Psoas muscle (tissue), 8 donors: ENCODE data around the gene PSPC1. TPM values are rescaled to one million over a fixed set of nuclear protein-coding genes. Genes with fewer than 3 reads are reported as not detected.

Experiments
- ATAC-seq, 4 donors: fragments of 200-7000 bp; cut with Tn5 transposase; one replicate each; pipeline ENCODE4 v1.9.1; 2020; ENCODE audit warnings: moderate library complexity in 3 of 4, mild to moderate bottlenecking in 2 of 4
- DNase-seq, 2 donors: peaks; one replicate each; pipeline ENCODE4 v3.0.0-alpha.2; 2020
- H3K27ac ChIP-seq: fragments of 200-600 bp; one replicate; pipeline ENCODE4 v1.8.0; 2022
- H3K27me3 ChIP-seq, 3 donors: fragments of 200-600 bp in 1 of 3; one replicate each; pipeline versions ENCODE4 v1.6.1 to v1.8.0; 2013 to 2022; ENCODE audit warnings: low read length in 2 of 3, mild to moderate bottlenecking in 2 of 3, moderate library complexity in 1 of 3; ENCODE audit not compliant: insufficient read depth in 3 of 3
- H3K36me3 ChIP-seq, 2 donors: fragments of 200-600 bp in 1 of 2; one replicate each; pipeline versions ENCODE4 v1.6.1 to v1.8.0; 2013 to 2022; ENCODE audit warnings: low read depth in 1 of 2, mild to moderate bottlenecking in 1 of 2, moderate library complexity in 1 of 2; ENCODE audit not compliant: insufficient read depth in 1 of 2
- H3K4me1 ChIP-seq: fragments of 200-600 bp; one replicate; pipeline ENCODE4 v1.8.0; 2022
- H3K4me3 ChIP-seq: fragments of 200-600 bp; one replicate; pipeline ENCODE4 v1.8.0; 2022; ENCODE audit warnings: mild to moderate bottlenecking
- H3K9me3 ChIP-seq: fragments of 200-600 bp; one replicate; pipeline ENCODE4 v1.8.0; 2022
- CTCF ChIP-seq: fragments of 200-600 bp; IDR thresholded peaks from one replicate; pipeline ENCODE4 v1.8.0; 2022; ENCODE audit warnings: antibody characterized with exemption
- WGBS, 3 donors: extraction: QIAGEN DNeasy Blood & Tissue Kit; methylation state at CpG; one replicate each; pipeline versions ENCODE4 v1.1.6 to v1.1.7; 2013; 5-methylcytosine and 5-hydroxymethylcytosine counted together
- intact Hi-C, 2 donors: fragments of 100-400 bp; cut with DNase I; formaldehyde crosslinking; loops; one replicate each; pipeline versions ENCODE4 v1.11.0 to v1.14.2; 2022
- polyA plus RNA-seq, 3 donors: library from polyadenylated mRNA; stranded (reverse); fragments of 200-250 nt; gene quantifications; one replicate each; pipeline ENCODE4 v1.2.3, GENCODE V29; 2013
- total RNA-seq, 4 donors: library from RNA; stranded (reverse); fragmentation: NEBNext Ultra II Directional in 2 of 4; extraction: Animal tissue kit (Norgen Biotek cat#: 25700) in 2 of 4; gene quantifications; one replicate each; pipeline versions ENCODE4 v1.2.1 to v1.2.4, GENCODE V29; 2021 to 2023
- donor health status: healthy with polysubstance abuse.
- donor health status: DM: no; HTN: no; CAD: no; lungs with moderate emphysema.
- donor health status: Bipolar disorder and iron deficiency.
- donor health status: healthy.
- donor health status: DM: yes; HTN: yes; CAD: no.
- donor health status: DM: no; HTN: no; CAD: no.
- donor health status: DM: no; HTN: no; CAD: no.
- donor health status: DM: yes; HTN: yes; CAD: no.

Gene PSPC1
- total and polyA plus RNA-seq, 7 donors = 18.1 to 39.8 (median 24.8) TPM

- no peaks in the 10 kb centered on the region for H3K9me3 ChIP-seq
- peaks cover 0 to 12% of the 10 kb centered on the region in 2 donors for H3K36me3 ChIP-seq
- 90 to 91% (median 90%) methylated on average over 7 of the region's 7 CpGs for WGBS, 3 donors
- no peak overlapping the region for H3K27ac ChIP-seq
- H3K27me3 ChIP-seq = no peaks in the 10 kb centered on the region
- no peak overlapping the region for H3K4me3 ChIP-seq
- no peak for TF ChIP-seq CTCF
- H3K4me1 ChIP-seq = no peaks in the 10 kb centered on the region
- ATAC-seq = no peak
- intact Hi-C loops = no loop called here
- DNase-seq = no peak
Observed at GRCh38 chr13:19680751-19681150, 102.0 kb downstream of the PSPC1 start.

GRCh38 chr13:19676168-19676567, 106.6 kb downstream of the PSPC1 start:
- intact Hi-C loops = no loop called here
- peaks cover 6 to 56% of the 10 kb centered on the region in 2 donors for H3K36me3 ChIP-seq
- no peak for TF ChIP-seq CTCF

GRCh38 chr13:19674898-19675297, 107.8 kb downstream of the PSPC1 start:
- ATAC-seq (no peak), DNase-seq (no peak)
- Histone ChIP-seq H3K4me3 (no peak overlapping the region), H3K36me3 (peaks cover 7 to 69% of the 10 kb centered on the region in 2 donors), H3K4me1 (no peaks in the 10 kb centered on the region), H3K9me3 (no peaks in the 10 kb centered on the region), H3K27ac (no peak overlapping the region), H3K27me3 (no peaks in the 10 kb centered on the region)
- 92% methylated on average over 10 of the region's 10 CpGs for WGBS, 3 donors
- TF ChIP-seq CTCF = no peak
- intact Hi-C loops = no loop called here

More at GRCh38 chr13:19676168-19676567, 106.6 kb downstream of the PSPC1 start:
- no peak for ATAC-seq
- H3K27ac ChIP-seq = no peak overlapping the region
- H3K9me3 ChIP-seq = no peaks in the 10 kb centered on the region
- H3K4me1 ChIP-seq = no peaks in the 10 kb centered on the region
- no peaks in the 10 kb centered on the region for H3K27me3 ChIP-seq
- no peak for DNase-seq
- H3K4me3 ChIP-seq = no peak overlapping the region
- whole genome bisulfite sequencing, 3 donors = 87 to 91% (median 88%) methylated on average over 3 of the region's 3 CpGs

- Histone ChIP-seq H3K4me1 (no peaks in the 10 kb centered on the region), H3K27ac (no peak overlapping the region), H3K36me3 (peaks cover 12 to 81% of the 10 kb centered on the region in 2 donors), H3K9me3 (no peaks in the 10 kb centered on the region), H3K4me3 (no peak overlapping the region), H3K27me3 (no peaks in the 10 kb centered on the region)
- WGBS, 3 donors = 92% methylated on average over 11 of the region's 11 CpGs
- no peak for DNase-seq
- no peak for ATAC-seq
- TF ChIP-seq CTCF = no peak
- intact Hi-C loops = no loop called here
Observed at GRCh38 chr13:19673473-19674430, 109.0 kb downstream of the PSPC1 start.
